Measurements from ENCODE around the gene SOX13.
"Not testable (repeated sequence)": the region's sequence is repeated elsewhere in the genome, so short reads cannot be mapped to it uniquely, and the experiment has no call there.

Gene SOX13

GRCh38 chr1:204087893-204088528, 15.1 kb downstream of the SOX13 start:
- DNase-seq, result peak; percentile 96

DNA sequence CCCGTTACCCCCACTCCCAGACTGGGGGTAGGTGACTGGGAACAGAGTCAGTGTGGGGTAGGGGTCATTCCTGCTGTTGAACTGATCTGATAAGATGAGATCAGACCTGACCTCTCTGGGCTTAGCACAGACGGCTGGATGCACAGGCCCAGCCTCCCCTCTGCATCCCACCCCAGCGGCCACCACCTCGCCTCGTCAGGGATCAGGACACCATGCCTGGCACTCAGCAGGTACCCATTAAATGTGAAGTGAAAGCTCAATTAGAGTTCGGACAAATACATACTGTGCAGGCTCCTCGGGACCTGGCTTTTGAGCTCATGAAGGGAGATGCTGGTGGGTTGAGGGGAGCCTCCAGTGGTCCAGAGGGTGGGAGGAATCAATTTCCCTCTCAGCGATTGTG, 15.7 kb downstream of the SOX13 start:
- no peak for DNase-seq

DNA sequence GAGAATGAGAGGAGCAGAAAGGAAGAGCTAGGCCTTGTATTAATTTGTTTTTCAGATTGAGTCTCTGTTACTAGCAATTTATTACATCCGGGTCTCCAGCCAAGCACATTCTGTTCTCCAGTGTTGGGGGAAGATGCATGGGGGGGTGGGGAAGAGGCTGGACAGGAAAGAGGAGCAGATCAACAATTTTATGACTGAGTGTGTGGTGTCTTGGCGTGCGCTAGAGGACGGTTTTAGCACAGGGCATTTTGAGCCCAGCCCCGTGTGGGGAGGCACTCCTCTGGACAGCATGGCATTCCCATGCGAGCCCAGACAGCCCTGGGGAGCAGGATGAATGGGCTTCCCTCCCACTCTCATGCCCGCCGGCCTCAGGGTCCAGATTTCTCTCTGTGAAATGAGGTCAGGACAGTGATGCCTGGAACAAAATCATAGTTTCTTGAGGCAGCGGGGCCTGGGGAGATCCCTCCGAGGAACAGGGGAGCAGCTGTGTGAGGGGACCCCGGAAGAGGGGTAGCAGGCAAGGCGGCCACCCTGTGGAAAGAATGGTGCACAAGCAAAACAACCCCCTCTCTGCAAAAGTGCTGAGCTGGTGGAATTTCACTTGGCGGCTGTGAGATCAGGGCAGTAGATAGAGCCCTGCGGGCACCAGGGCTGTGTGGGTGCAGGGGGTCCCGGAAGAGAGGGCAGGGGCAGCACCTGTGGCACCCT, 16.3 kb downstream of the SOX13 start:
- no peak for DNase-seq

DNA sequence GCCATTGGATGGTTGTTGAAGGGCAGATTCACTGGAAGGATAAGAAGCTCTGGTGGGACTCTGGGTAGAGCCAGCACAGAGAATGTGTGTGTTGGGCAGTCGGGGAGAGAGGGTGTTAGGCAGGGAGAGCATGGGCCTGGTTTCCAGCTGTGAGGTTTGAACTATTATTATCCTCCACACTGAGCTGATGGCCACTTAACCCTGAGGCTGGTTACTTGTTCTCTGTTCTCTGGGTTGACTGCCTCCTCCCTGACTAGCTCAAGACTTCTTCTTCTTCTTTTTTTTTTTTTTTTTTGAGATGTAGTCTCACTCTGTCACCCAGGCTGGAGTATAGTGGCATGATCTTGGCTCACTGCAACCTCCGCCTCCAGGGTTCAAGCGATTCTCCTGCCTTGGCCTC, 17.2 kb downstream of the SOX13 start:
- DNase-seq, result not testable (repeated sequence)

GRCh38 chr1:204091066-204091465, 18.2 kb downstream of the SOX13 start:
- no peak for DNase-seq

- no peak for DNase-seq
Measured at GRCh38 chr1:204091787-204092312, 18.9 kb downstream of the SOX13 start.

DNA sequence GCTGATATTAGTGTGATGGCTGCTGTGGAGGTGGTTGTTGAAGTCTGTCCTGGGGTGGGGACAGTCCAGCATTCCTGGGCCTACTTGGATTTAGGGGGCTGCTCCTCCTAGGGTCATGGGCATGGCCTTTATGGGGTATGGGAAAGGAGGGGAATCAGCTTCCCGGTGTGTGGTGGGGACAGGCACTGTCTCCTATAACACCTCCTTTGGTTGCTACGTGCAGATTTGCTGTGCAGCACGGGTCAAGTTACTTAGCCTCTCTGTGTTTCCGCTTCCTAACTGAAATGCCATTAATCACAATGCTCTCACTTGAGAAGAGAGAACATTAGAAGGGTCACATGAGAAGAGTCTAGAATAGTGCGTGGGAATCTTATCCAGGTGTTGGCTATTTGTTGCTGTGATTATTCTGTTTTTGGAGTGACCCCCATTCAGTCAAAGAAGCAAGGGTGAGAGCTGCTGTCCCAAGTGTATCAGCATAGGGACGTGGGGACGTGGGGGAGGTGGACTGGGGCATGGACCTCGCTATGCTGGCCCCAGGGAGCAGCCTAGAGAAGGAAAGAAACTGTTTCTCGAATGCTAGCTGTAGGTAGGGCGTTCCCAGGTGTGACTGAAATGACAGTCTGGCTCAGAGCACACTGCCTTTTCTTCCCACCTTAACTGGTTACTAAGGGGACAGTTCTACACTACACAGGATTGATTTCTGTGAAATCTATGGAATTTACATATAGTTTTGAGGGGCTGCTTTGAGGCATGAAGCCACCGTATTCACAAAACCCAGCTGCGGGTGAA, 19.9 kb downstream of the SOX13 start:
- DNase-seq, result peak; percentile 65

- no peak for DNase-seq
Measured at GRCh38 chr1:204093421-204093717, 20.5 kb downstream of the SOX13 start.

GRCh38 chr1:204093781-204094180, 20.9 kb downstream of the SOX13 start:
- DNase-seq, result no peak

- no peak for DNase-seq
Measured at GRCh38 chr1:204094313-204094729, 21.4 kb downstream of the SOX13 start.

DNA sequence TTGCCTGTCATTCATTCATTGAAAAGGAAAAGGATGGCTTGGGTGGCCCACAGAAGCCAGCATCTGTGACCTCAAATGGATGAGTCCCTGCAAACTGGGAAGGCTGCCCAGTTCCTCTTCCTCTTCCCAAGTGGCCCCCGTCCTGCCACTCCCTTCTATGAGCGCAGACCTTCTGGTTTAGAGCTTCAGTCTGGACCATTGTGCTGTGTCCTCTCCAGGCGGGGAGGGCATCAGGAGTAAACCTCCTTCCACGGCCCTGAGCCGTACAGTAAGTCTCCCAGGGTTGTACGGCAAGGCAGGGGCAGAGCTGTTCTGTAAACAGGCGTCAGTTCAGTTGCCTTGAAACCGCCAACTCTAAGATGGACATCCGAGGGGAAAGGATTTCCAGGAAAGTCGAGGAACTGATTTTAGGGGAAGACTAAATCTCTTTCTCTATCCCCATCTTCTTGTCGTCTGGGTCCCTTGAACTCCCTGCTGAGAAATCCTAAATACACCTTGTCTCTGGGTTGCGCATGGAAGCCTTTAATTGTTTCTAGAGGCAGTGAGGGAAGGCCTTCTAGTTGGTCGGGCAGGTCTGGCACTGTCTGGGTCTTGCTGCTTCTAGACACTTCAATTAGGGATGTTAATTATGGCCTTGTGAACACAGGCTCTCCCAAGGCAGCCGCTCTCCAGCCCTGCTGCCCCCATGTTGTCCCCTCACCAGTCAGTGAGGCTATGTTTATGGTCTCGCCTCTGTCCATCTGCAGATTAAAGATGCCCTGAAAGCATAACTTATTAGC, 22.1 kb downstream of the SOX13 start:
- no peak for DNase-seq

GRCh38 chr1:204096931-204097330, 24.0 kb downstream of the SOX13 start:
- no peak for DNase-seq

DNA sequence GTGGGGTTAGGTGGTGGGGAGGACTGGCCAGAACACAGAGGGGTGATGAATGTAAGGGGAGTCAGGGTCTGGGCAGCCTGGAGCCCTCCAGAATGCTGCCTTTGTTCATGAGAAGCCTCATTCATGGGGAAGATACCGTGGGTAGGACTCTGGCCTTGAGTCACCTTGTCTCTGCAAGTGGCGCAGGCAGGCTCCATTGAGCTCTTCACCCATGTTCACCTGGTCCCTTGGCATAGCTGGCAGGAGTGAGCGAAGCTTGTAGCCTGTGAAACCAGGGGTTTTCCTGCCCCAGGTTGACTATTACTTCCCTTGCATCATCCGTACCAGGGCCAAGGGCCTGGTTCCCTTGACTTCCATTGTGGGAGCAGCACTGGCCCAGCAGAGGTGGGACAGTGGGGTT, 25.8 kb downstream of the SOX13 start:
- no peak for DNase-seq

- DNase-seq, result not testable (repeated sequence)
Measured at GRCh38 chr1:204099754-204100153, 26.8 kb downstream of the SOX13 start.

DNA sequence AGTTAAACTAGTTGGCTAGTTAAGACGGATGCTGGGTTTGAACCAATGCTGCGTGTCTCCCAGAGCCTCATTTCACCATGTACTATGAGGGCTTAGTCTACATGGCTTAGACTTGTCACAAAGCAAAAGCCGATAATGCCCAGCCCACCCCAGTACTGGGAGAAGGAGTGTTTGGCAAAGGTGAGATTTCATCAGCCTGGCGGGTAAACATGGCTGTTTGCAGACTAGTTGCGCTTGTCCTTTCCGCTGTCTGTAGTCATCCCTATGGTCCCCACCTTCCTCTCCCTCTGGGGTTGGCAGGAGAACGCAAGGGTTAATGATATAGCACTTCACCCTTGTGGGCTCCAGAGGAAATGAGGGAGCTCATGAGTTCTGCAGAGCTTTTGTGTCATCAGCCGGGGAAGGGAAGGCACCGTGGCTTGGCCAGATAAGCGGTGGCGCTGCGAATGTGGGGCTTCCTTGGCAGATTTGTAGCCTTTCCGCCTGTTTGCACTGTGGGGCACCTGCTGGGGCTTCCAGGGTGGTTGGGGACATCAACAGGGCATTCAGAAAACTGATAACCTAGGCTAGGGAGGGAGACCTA, 29.2 kb downstream of the SOX13 start:
- DNase-seq, result no peak

GRCh38 chr1:204102739-204103430, 30.0 kb downstream of the SOX13 start:
- no peak for DNase-seq

- DNase-seq, result no peak
Measured at GRCh38 chr1:204103431-204103741, 30.5 kb downstream of the SOX13 start.

GRCh38 chr1:204104331-204105130, 31.6 kb downstream of the SOX13 start:
- no peak for DNase-seq

- no peak for DNase-seq
Measured at GRCh38 chr1:204105131-204105515, 32.2 kb downstream of the SOX13 start.

GRCh38 chr1:204106825-204107224, 33.9 kb downstream of the SOX13 start:
- DNase-seq, result no peak

GRCh38 chr1:204107892-204108291, 35.0 kb downstream of the SOX13 start:
- no peak for DNase-seq

All from NCI-H1048 (cell line).